ENCODE measurements around the gene EFHC2. TPM values are rescaled to one million over a fixed set of nuclear protein-coding genes. Genes with fewer than 3 reads are reported as not detected.

EFHC2 gene
- total and polyA plus RNA-seq, 2 of the 8 experiments (the other 6 are each of a cell fraction or from before 2014, with no cell fraction given) = 1.8 to 3.4 TPM

- H3K9me3 ChIP-seq (ENCODE audit: insufficient read depth in 2 of 2, low read depth in 1 of 2, low read length in 1 of 2) = no peaks in the 10 kb centered on the region
- DNase-seq (ENCODE audit: low read depth in 1 of 2, low spot score in 2 of 2) = peak; percentile 5 to 45
Measured at GRCh38 chrX:44332437-44332836, 11.0 kb downstream of the EFHC2 start.

More at GRCh38 chrX:44332437-44332836, 11.0 kb downstream of the EFHC2 start:
- FAIRE-seq = peak; percentile 100
- peak overlapping the region in 1 of 4 experiments; percentile 29; a peak in 1 of 8 replicates for H3K4me3 ChIP-seq (ENCODE audit: extremely low read depth in 1 of 4, insufficient read depth in 2 of 4, low read depth in 3 of 4, low read length in 4 of 4)
- no peak overlapping the region for H3K4ac ChIP-seq (replicated peaks; ENCODE audit: insufficient read length, low read depth, low read length)
- no peak overlapping the region for H3K18ac ChIP-seq (ENCODE audit: extremely low read depth, low read length)
- H3K56ac ChIP-seq (replicated peaks; ENCODE audit: insufficient read length, low read depth, low read length) = no peak overlapping the region
- H3K27ac ChIP-seq (ENCODE audit: low read depth, low read length) = no peak overlapping the region
- no peak overlapping the region; the same call in 1 of the 2 replicates for H2BK5ac ChIP-seq (ENCODE audit: low read depth, low read length)
- no peak overlapping the region for H2AFZ ChIP-seq (ENCODE audit: low read length)
- no peak overlapping the region for H4K8ac ChIP-seq (ENCODE audit: extremely low read depth, insufficient read depth, low read length)
- no peak overlapping the region for H3K23ac ChIP-seq (ENCODE audit: insufficient read length)
- H3K23me2 ChIP-seq (ENCODE audit: low read depth, low read length) = 0 out of 2 replicates have a peak, but pooled peaks cover 1% of the 10 kb centered on the region
- H3K79me2 ChIP-seq (ENCODE audit: control insufficient read depth in 1 of 2, insufficient read depth in 2 of 2, low read length in 2 of 2) = no peaks in the 10 kb centered on the region
- H3K36me3 ChIP-seq (ENCODE audit: control insufficient read depth in 2 of 4, insufficient read depth in 4 of 4, low read length in 3 of 4) = no peaks in the 10 kb centered on the region
- H3K4me1 ChIP-seq (replicated peaks in 1 of 4; ENCODE audit: control insufficient read depth in 3 of 4, insufficient read depth in 4 of 4, low read length in 3 of 4) = peaks cover 0 to 4% (median 2%) of the 10 kb centered on the region in 4 experiments; a peak in 4 of 7 replicates
- TF ChIP-seq USF2 (IDR thresholded peaks at IDR 0.05; ENCODE audit: low read length) = peak; percentile 50; the same call in 1 of the 2 replicates
- TF ChIP-seq RBBP5 (IDR thresholded peaks at IDR 0.05; ENCODE audit: borderline replicate concordance, low read depth, low read length) = no peak
- no peak for TF ChIP-seq SRF (IDR thresholded peaks at IDR 0.05; ENCODE audit: low read depth, low read length)
- no peak for TF ChIP-seq NRF1 (IDR thresholded peaks at IDR 0.05; ENCODE audit: low read depth, low read length)
- TF ChIP-seq ZNF274 (IDR thresholded peaks at IDR 0.05; ENCODE audit: borderline replicate concordance, extremely low read depth, low read length) = no peak
- peak in 1 of 2 experiments; percentile 59; a peak in 1 of 3 replicates for TF ChIP-seq EP300 (IDR thresholded peaks at IDR 0.05; ENCODE audit: borderline replicate concordance in 1 of 2, low read depth in 2 of 2, low read length in 2 of 2)
- peak; percentile 83 for TF ChIP-seq POU5F1 (IDR thresholded peaks at IDR 0.05; ENCODE audit: low read depth, low read length)
- TF ChIP-seq NANOG (IDR thresholded peaks at IDR 0.05; ENCODE audit: insufficient read depth, low read depth, low read length, poor library complexity, severe bottlenecking) = peak; percentile 20
- 0 out of 2 replicates have a peak, but pooled peaks have one; percentile 26 for TF ChIP-seq SP1 (IDR thresholded peaks at IDR 0.05; ENCODE audit: low read depth, low read length)
- H2BK120ac ChIP-seq (replicated peaks; ENCODE audit: low read depth, low read length) = no peak overlapping the region
- no peak overlapping the region for H4K5ac ChIP-seq (ENCODE audit: insufficient read length, low read depth, low read length)
- ChIA-PET POLR2A (ENCODE audit: partially characterized antibody) (no interaction called here), CTCF (ENCODE audit: partially characterized antibody) (interaction anchor here (1.1 kb wide), 1 partner anchor 88 kb away, joined by 4 read pairs; no protein-coding TSS in a partner anchor)
- no peak overlapping the region for H4K91ac ChIP-seq (replicated peaks; ENCODE audit: insufficient read length, low read length)
- peak overlapping the region; percentile 17 to 28; a peak in 2 of 4 replicates for H3K4me2 ChIP-seq (ENCODE audit: insufficient read depth in 1 of 2, low read depth in 2 of 2, low read length in 2 of 2)
- no peak overlapping the region; a peak in 1 of 7 replicates for H3K9ac ChIP-seq (replicated peaks in 1 of 4; ENCODE audit: extremely low read depth in 1 of 4, low read depth in 3 of 4, low read length in 3 of 4)
- no peak overlapping the region for H2BK20ac ChIP-seq (ENCODE audit: low read length)
- no peaks in the 10 kb centered on the region for H3K79me1 ChIP-seq (ENCODE audit: low read depth, low read length)
- H2BK12ac ChIP-seq (ENCODE audit: low read depth, low read length) = no peak overlapping the region
- no peaks in the 10 kb centered on the region for H4K20me1 ChIP-seq (replicated peaks in 1 of 2; ENCODE audit: control insufficient read depth in 1 of 2, insufficient read depth in 2 of 2, low read length in 2 of 2)
- 22% methylated on average over 1 of the region's 1 CpG; no CpG with 5 or more reads in 1 of the 2 experiments for WGBS, 2 experiments (ENCODE audit: extremely low coverage in 1 of 2, insufficient coverage in 1 of 2, insufficient read length in 1 of 2, insufficient replicate concordance in 2 of 2, low coverage in 1 of 2, low lambda C conversion rate in 2 of 2, missing lambda C conversion rate in 1 of 2)
- no peak overlapping the region for H3K14ac ChIP-seq (ENCODE audit: insufficient read length)
- H2BK15ac ChIP-seq (ENCODE audit: low read length) = no peak overlapping the region
- no peaks in the 10 kb centered on the region for H3K27me3 ChIP-seq (replicated peaks in 1 of 4; ENCODE audit: control insufficient read depth in 3 of 4, extremely low read depth in 1 of 4, insufficient read depth in 3 of 4, low read length in 3 of 4)
- no peak overlapping the region for H2AK5ac ChIP-seq (ENCODE audit: low read depth, low read length)
